OCI-LY1 (cell line): ENCODE measurements around the gene PKIG.
A peak's percentile ranks its signal among the peaks of the same experiment; 100 is the strongest.

ENCODE experiments used
- H2AFZ ChIP-seq: fragments of 200-600 bp; sonication (generic), shearing (Covaris generic); 2 replicates; pipeline ENCODE4 v1.6.0; 2014; ENCODE audit warnings: antibody characterized with exemption, mild to moderate bottlenecking, low read length
- H3F3A ChIP-seq: fragments of 200-600 bp; sonication (generic), shearing (Covaris generic); 2 replicates; pipeline ENCODE4 v1.6.0; 2014; ENCODE audit warnings: mild to moderate bottlenecking, antibody characterized with exemption, low read length, moderate library complexity; ENCODE audit not compliant: insufficient read depth
- H3K27ac ChIP-seq: fragments of 200-600 bp; sonication (generic); 2 replicates; pipeline ENCODE4 v1.5.1; 2014; ENCODE audit warnings: low read length, mixed run types, mild to moderate bottlenecking, low read depth; ENCODE audit not compliant: poor library complexity, severe bottlenecking
- H3K27me3 ChIP-seq: fragments of 200-600 bp; sonication (generic); 2 replicates; pipeline ENCODE4 v1.6.0; 2014; ENCODE audit warnings: antibody characterized with exemption, mild to moderate bottlenecking, low read length, moderate library complexity; ENCODE audit not compliant: insufficient read depth
- H3K36me3 ChIP-seq: fragments of 200-600 bp; sonication (generic); 2 replicates; pipeline ENCODE4 v1.6.1; 2014; ENCODE audit warnings: mild to moderate bottlenecking, antibody characterized with exemption, low read length, moderate library complexity, mixed read lengths; ENCODE audit not compliant: insufficient read depth
- H3K4me1 ChIP-seq: fragments of 200-600 bp; sonication (generic); 2 replicates; pipeline ENCODE4 v1.5.1; 2014; ENCODE audit warnings: mild to moderate bottlenecking, low read length, moderate library complexity; ENCODE audit not compliant: insufficient read depth, severe bottlenecking
- H3K4me2 ChIP-seq: fragments of 200-600 bp; sonication (generic), shearing (Covaris generic); 2 replicates; pipeline ENCODE4 v1.6.1; 2014; ENCODE audit warnings: low read length
- H3K4me3 ChIP-seq: fragments of 200-600 bp; sonication (generic); 2 replicates; pipeline ENCODE4 v1.5.1; 2014; ENCODE audit warnings: low read length, low read depth, mild to moderate bottlenecking, mixed read lengths; ENCODE audit not compliant: poor library complexity, severe bottlenecking
- H3K79me2 ChIP-seq: fragments of 200-600 bp; shearing (Covaris generic); 2 replicates; pipeline ENCODE4 v1.6.1; 2016; ENCODE audit warnings: mixed run types, low read length, mixed read lengths; ENCODE audit not compliant: insufficient read depth
- H3K9ac ChIP-seq: fragments of 200-600 bp; sonication (generic), shearing (Covaris generic); 2 replicates; pipeline ENCODE4 v1.6.1; 2014; ENCODE audit warnings: mild to moderate bottlenecking, low read length, mixed read lengths
- H3K9me2 ChIP-seq: fragments of 200-600 bp; sonication (generic), shearing (Covaris generic); 2 replicates; pipeline ENCODE4 v1.6.1; 2014; ENCODE audit warnings: low read depth, mild to moderate bottlenecking, low read length, mixed read lengths
- H3K9me3 ChIP-seq: fragments of 200-600 bp; shearing (Covaris generic); 2 replicates; pipeline ENCODE4 v1.6.1; 2014; ENCODE audit warnings: low read length, mixed read lengths
- H4K20me1 ChIP-seq: fragments of 200-600 bp; sonication (generic), shearing (Covaris generic); 2 replicates; pipeline ENCODE4 v1.6.0; 2016; ENCODE audit warnings: mild to moderate bottlenecking, low read length; ENCODE audit not compliant: insufficient read depth
- CTCF ChIP-seq: fragments of 200-600 bp; sonication (generic), shearing (Covaris generic); IDR thresholded peaks from 2 replicates; pipeline ENCODE4 v1.5.1; 2017; ENCODE audit warnings: mild to moderate bottlenecking, antibody characterized with exemption, low read length, moderate library complexity, mixed read lengths
- EZH2 ChIP-seq: fragments of 200-600 bp; sonication (generic), shearing (Covaris generic); IDR thresholded peaks from 2 replicates; pipeline ENCODE4 v1.8.0; 2017; ENCODE audit warnings: borderline replicate concordance, mixed run types, mild to moderate bottlenecking, antibody characterized with exemption, low read length, moderate library complexity, mixed read lengths

The PKIG gene

GRCh38 chr20:44616604-44616964 lies 34.2 kb downstream of the PKIG start:
- no peaks in the 10 kb centered on the region for H3K79me2 ChIP-seq
- H3K27ac ChIP-seq: peak overlapping the region; percentile 99
- H2AFZ ChIP-seq: no peak overlapping the region
- H3K9ac ChIP-seq: peak overlapping the region; percentile 44; the same call in 1 of the 2 replicates
- H3F3A ChIP-seq: no peaks in the 10 kb centered on the region
- no peaks in the 10 kb centered on the region for H3K9me3 ChIP-seq
- no peaks in the 10 kb centered on the region for H3K27me3 ChIP-seq
- no peak overlapping the region for H3K4me3 ChIP-seq
- H3K36me3 ChIP-seq: peaks cover 60% of the 10 kb centered on the region; the same call in 1 of the 2 replicates
- H4K20me1 ChIP-seq: no peaks in the 10 kb centered on the region
- H3K4me2 ChIP-seq: no peak overlapping the region; the same call in 1 of the 2 replicates
- H3K4me1 ChIP-seq: peaks cover 60% of the 10 kb centered on the region
- TF ChIP-seq EZH2 (no peak), CTCF (no peak)
- no peaks in the 10 kb centered on the region for H3K9me2 ChIP-seq

- peaks cover 64% of the 10 kb centered on the region for H3K36me3 ChIP-seq
- H3K4me2 ChIP-seq: peak overlapping the region; percentile 56
- no peaks in the 10 kb centered on the region for H4K20me1 ChIP-seq
- H3K9me2 ChIP-seq: no peaks in the 10 kb centered on the region
- H2AFZ ChIP-seq: no peak overlapping the region
- TF ChIP-seq EZH2: no peak
- H3K9me3 ChIP-seq: no peaks in the 10 kb centered on the region
- H3K4me3 ChIP-seq: peak overlapping the region; percentile 23
- H3K27ac ChIP-seq: peak overlapping the region; percentile 99
- no peaks in the 10 kb centered on the region for H3K79me2 ChIP-seq
- no peaks in the 10 kb centered on the region for H3F3A ChIP-seq
- no peaks in the 10 kb centered on the region for H3K27me3 ChIP-seq
- peaks cover 60% of the 10 kb centered on the region for H3K4me1 ChIP-seq
- peak overlapping the region; percentile 63 for H3K9ac ChIP-seq
Measured at GRCh38 chr20:44618318-44618731, 35.9 kb downstream of the PKIG start.

DNA sequence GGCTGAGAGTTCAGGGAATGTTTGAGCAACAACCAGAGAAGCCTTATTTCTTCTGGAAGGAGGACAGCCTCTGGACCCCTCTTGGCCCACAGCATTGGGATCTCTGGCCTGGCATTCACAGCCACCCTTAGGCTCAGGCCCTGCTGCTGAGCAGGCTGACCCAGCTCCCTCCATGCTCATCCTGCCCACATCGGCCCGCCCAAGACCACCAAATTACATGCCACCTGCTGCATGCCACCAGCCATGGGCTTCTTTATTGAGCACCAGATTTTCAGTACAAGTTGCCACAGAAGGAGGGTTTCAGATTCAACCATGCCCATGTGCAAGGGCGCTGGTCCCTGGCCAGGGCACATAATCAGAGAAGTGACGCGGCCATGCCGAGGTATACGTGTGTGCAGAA lies 36.9 kb downstream of the PKIG start:
- Histone ChIP-seq H3K36me3 (peaks cover 64% of the 10 kb centered on the region), H3K9ac (peak overlapping the region; percentile 63; the same call in 1 of the 2 replicates), H3K79me2 (no peaks in the 10 kb centered on the region), H3K4me1 (peaks cover 53% of the 10 kb centered on the region), H2AFZ (no peak overlapping the region), H3K4me3 (no peak overlapping the region), H3F3A (no peaks in the 10 kb centered on the region), H3K9me2 (no peaks in the 10 kb centered on the region), H3K27me3 (no peaks in the 10 kb centered on the region), H3K9me3 (no peaks in the 10 kb centered on the region), H3K27ac (peak overlapping the region; percentile 99), H4K20me1 (no peaks in the 10 kb centered on the region), H3K4me2 (no peak overlapping the region; the same call in 1 of the 2 replicates)
- TF ChIP-seq CTCF (no peak), EZH2 (no peak)

DNA sequence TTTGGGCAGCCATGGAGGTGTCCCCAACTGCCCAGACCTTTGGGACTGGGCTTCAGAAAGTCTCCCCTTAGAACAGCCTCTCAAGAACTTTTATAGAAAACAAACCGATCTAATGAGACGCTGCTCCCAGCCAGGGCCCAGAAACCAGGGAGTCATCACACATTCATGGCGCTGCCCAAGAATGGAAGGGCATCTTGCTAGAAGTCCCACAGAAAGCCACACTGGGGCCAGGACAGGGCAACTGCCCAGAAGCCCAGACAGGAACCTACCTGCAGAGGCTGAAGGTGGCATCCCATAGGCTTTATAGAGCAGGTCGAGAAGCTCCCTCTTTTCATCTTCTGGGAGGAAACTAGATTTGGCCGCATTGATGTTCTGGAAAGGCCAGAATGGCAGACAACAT lies 37.7 kb downstream of the PKIG start:
- no peaks in the 10 kb centered on the region for H4K20me1 ChIP-seq
- H3K36me3 ChIP-seq: peaks cover 69% of the 10 kb centered on the region
- no peak overlapping the region for H3K4me3 ChIP-seq
- peak overlapping the region; percentile 99 for H3K27ac ChIP-seq
- no peak overlapping the region for H2AFZ ChIP-seq
- H3K9me3 ChIP-seq: no peaks in the 10 kb centered on the region
- no peak overlapping the region for H3K4me2 ChIP-seq
- H3K4me1 ChIP-seq: peaks cover 45% of the 10 kb centered on the region
- no peaks in the 10 kb centered on the region for H3K9me2 ChIP-seq
- no peak overlapping the region for H3K9ac ChIP-seq
- H3F3A ChIP-seq: no peaks in the 10 kb centered on the region
- no peaks in the 10 kb centered on the region for H3K79me2 ChIP-seq
- H3K27me3 ChIP-seq: no peaks in the 10 kb centered on the region
- TF ChIP-seq EZH2 (no peak), CTCF (no peak)
